Inferior parietal cortex (tissue), 1 donor: Measurements from ENCODE around the gene CDH13.

ENCODE experiments used
- DNase-seq: peaks from one replicate; pipeline ENCODE4 v3.0.0-alpha.2; 2016; ENCODE audit errors: extremely low spot score

Gene CDH13

GRCh38 chr16:82626791-82627261, at the start of gene CDH13:
Gene CDH13 (plus strand): TSS chr16:82626969.
- peak; percentile 47 for DNase-seq

GRCh38 chr16:82580298-82580890, 46.4 kb upstream of the CDH13 start:
- peak; percentile 76 for DNase-seq

- no peak for DNase-seq
These were observed 43.8 kb upstream of the CDH13 start for GRCh38 chr16:82582975-82583374.

GRCh38 chr16:82583422-82583821, 43.3 kb upstream of the CDH13 start:
- no peak for DNase-seq

GRCh38 chr16:82584553-82585152, 42.1 kb upstream of the CDH13 start:
- DNase-seq: peak; percentile 24

GRCh38 chr16:82585675-82586074, 41.1 kb upstream of the CDH13 start:
- DNase-seq: no peak

- DNase-seq: no peak
These were observed 40.6 kb upstream of the CDH13 start for GRCh38 chr16:82586130-82586529.

GRCh38 chr16:82587289-82587688, 39.5 kb upstream of the CDH13 start:
- DNase-seq: no peak

- no peak for DNase-seq
These were observed 37.4 kb upstream of the CDH13 start for GRCh38 chr16:82589407-82589806.

GRCh38 chr16:82594114-82594513, 32.7 kb upstream of the CDH13 start:
- no peak for DNase-seq

- no peak for DNase-seq
These were observed 28.0 kb upstream of the CDH13 start for GRCh38 chr16:82598771-82599170.

- DNase-seq: no peak
These were observed 24.7 kb upstream of the CDH13 start for GRCh38 chr16:82601989-82602640.

- DNase-seq: peak; percentile 64
These were observed 22.9 kb upstream of the CDH13 start for GRCh38 chr16:82603784-82604411.

- DNase-seq: no peak
These were observed 21.7 kb upstream of the CDH13 start for GRCh38 chr16:82605076-82605475.

GRCh38 chr16:82605863-82606620, 20.7 kb upstream of the CDH13 start:
- DNase-seq: no peak

GRCh38 chr16:82609140-82609539, 17.6 kb upstream of the CDH13 start:
- DNase-seq: no peak

- DNase-seq: no peak
These were observed 14.5 kb upstream of the CDH13 start for GRCh38 chr16:82612263-82612662.

- no peak for DNase-seq
These were observed 10.4 kb upstream of the CDH13 start for GRCh38 chr16:82616356-82616755.

- no peak for DNase-seq
These were observed 5.0 kb upstream of the CDH13 start for GRCh38 chr16:82621781-82622180.

- DNase-seq: no peak
These were observed 3.5 kb upstream of the CDH13 start for GRCh38 chr16:82623241-82623640.

GRCh38 chr16:82625066-82625968, 1.5 kb upstream of the CDH13 start:
- peak; percentile 38 for DNase-seq
